Hematopoietic multipotent progenitor cell (in vitro differentiated cells): ENCODE measurements around the gene CAPN5. TPM values are rescaled to one million over a fixed set of nuclear protein-coding genes. Genes with fewer than 3 reads are reported as not detected.

ENCODE experiments used
- DNase-seq, 3 donors: peaks; one replicate each; pipeline ENCODE4 v3.0.0-alpha.2; 2011 to 2015; ENCODE audit warnings: low read depth in 2 of 3, low spot score in 2 of 3
- total RNA-seq: library from RNA; depleted of rRNA; stranded (reverse); fragments of >200 nt; gene quantifications from one replicate; pipeline ENCODE4 v1.2.3, GENCODE V29; 2012

The CAPN5 gene
- total RNA-seq, 1 donor = 1.3 TPM

- no peak for DNase-seq
Measured at GRCh38 chr11:77081976-77082836, 15.4 kb downstream of the CAPN5 start.

GRCh38 chr11:77082838-77083565 lies 16.2 kb downstream of the CAPN5 start:
- DNase-seq = peak in 2 of 3 donors; percentile 55 to 72

GRCh38 chr11:77083566-77084245 lies 16.9 kb downstream of the CAPN5 start:
- no peak for DNase-seq

GRCh38 chr11:77084581-77085191 lies 17.9 kb downstream of the CAPN5 start:
- DNase-seq = no peak

- no peak for DNase-seq
Measured at GRCh38 chr11:77085652-77086051, 18.9 kb downstream of the CAPN5 start.

- DNase-seq = no peak
Measured at GRCh38 chr11:77086521-77087472, 20.0 kb downstream of the CAPN5 start.

GRCh38 chr11:77087723-77088225 lies 21.0 kb downstream of the CAPN5 start:
- DNase-seq = no peak

GRCh38 chr11:77088236-77089003 lies 21.6 kb downstream of the CAPN5 start:
- DNase-seq = no peak

- DNase-seq = no peak
Measured at GRCh38 chr11:77089004-77089545, 22.3 kb downstream of the CAPN5 start.

- no peak for DNase-seq
Measured at GRCh38 chr11:77090046-77090372, 23.2 kb downstream of the CAPN5 start.

- DNase-seq = no peak
Measured at GRCh38 chr11:77090373-77091111, 23.8 kb downstream of the CAPN5 start.

- DNase-seq = peak; percentile 51 to 79 (median 66)
Measured at GRCh38 chr11:77091146-77091940, 24.6 kb downstream of the CAPN5 start.

GRCh38 chr11:77092382-77092781 lies 25.6 kb downstream of the CAPN5 start:
- no peak for DNase-seq

- no peak for DNase-seq
Measured at GRCh38 chr11:77093056-77093891, 26.5 kb downstream of the CAPN5 start.

- DNase-seq = no peak
Measured at GRCh38 chr11:77093987-77094840, 27.4 kb downstream of the CAPN5 start.
